Activated CD4-positive, alpha-beta T cell treated with anti-CD3 and anti-CD28 coated beads, Interleukin-2, Interleukin-4, amounts not matched to agents 100 ng/mL and 50 ng/mL, durations not matched to agents 16 hours and 8 hours (primary cell): ENCODE results near the gene TCL1B.
A peak's percentile ranks its signal among the peaks of the same experiment; 100 is the strongest.

ENCODE experiments used
- DNase-seq: peaks from one replicate; pipeline ENCODE4 v3.0.0-alpha.2; 2020; ENCODE audit warnings: low spot score

Gene TCL1B

DNA sequence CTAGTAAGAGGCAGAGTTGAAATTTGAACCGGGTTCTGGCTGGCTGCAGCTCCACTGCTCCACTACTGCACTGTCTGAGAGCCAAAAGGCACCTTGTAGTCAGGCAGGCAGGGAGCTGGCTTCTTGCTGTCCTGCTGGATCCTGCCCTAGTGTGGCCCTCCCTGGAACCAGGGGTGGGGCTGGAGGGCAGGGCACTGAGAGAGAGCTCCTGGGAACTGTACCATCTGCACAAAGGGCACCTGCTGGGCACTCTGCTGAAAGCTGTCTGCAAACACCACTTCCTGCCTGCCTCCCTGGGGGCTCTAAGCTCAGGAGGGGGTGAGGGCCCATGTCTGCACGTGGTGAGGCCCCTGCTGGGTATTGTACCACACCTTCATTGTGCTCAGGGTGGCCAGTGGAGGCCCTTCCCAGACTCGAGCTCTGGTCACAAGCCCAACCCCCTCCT is 19.0 kb upstream of the TCL1B start:
- no peak for DNase-seq

DNA sequence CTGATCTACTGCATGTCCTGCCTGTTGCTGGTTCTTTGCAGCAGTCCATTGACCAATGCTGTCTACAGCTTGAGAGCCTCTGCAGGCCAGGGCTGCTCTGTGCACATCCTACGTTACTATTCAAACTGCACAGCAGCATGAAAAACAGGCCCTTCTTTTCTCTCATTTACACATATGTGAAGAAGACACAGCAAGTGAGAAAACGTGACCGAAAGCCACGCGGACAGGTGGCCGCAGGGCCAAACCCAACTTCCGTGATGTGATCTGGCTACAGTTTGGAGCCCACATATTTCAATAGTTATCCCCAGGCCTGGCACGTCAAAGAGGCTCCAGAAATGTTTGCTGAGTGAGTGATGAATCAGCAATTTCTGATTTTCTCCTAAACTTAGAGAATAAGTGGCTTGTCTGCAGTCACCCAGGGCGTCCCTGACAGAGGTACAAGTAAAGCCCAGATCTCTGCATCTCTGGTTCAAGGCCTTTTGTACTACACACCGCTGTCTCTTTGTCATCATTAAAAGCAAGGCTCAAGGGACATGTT is 17.9 kb upstream of the TCL1B start:
- DNase-seq, result no peak

DNA sequence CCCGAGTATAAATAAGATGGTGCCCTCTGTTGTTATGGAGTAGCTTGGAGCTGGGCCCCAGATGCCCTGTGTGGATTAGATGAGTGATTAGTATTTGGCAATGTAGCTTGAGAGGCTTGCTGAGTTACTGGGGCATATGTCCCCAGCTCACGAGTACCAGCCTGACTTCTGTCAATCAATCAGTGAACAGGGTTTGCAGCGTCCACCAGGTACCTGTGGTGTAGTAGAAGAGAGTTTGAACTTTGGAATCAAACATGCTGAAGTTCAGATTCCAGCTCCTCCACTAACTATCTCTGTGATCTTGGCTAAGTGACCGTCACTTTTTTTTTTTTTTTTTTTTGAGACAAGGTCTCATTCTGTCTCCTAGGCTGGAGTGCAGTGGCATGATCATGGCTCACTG is 11.6 kb upstream of the TCL1B start:
- DNase-seq, result no peak

DNA sequence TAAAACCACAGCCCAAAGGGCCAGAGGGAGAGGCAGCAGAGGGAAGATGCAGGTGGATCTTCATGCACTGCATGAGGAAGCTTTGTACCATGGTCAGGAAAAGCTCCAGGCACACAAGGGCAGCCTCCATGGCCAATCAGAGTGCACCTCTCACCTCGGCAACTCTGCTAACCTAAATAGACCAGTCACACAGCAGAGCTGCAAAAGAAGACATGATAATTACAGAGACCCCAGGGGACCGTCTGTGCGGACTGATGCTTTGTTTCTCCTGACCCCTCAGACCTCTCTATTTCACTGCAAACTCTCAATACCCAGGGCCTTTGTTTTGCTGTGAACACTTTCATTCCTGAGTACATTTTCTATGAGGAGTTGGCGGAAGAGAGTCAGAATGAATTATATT is 10.7 kb upstream of the TCL1B start:
- DNase-seq, result no peak

DNA sequence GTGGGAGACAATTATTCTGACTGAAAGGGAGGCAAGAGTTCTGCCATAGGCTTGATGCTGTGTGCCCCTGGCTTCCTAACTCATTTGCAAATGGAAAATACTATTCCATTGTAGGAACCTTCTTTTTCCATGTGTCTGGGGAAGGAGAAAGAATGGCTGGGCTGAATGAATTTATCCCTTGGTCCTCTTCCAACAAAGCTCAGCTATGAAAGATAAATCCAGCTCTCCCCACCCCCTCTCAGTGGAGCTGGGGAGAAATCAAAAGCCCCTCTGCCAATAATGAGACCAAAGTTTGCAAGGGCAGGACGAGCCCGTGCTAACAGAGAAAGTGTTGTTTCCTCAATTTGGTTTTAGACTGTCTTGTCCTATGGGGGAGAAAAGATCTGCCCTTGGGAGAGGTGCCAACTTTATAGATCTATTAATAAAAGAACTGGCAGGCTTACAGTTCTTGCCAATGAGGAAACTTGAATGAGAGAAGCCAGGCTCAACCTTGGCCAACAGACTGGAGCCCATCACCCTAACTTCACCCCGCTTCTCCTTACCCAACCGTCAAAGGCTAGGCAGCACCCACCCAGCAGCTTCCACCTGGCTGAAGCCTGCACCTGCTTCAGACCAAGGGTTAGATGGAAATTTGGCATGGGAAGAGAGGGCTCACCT is 8.9 kb upstream of the TCL1B start:
- no peak for DNase-seq

DNA sequence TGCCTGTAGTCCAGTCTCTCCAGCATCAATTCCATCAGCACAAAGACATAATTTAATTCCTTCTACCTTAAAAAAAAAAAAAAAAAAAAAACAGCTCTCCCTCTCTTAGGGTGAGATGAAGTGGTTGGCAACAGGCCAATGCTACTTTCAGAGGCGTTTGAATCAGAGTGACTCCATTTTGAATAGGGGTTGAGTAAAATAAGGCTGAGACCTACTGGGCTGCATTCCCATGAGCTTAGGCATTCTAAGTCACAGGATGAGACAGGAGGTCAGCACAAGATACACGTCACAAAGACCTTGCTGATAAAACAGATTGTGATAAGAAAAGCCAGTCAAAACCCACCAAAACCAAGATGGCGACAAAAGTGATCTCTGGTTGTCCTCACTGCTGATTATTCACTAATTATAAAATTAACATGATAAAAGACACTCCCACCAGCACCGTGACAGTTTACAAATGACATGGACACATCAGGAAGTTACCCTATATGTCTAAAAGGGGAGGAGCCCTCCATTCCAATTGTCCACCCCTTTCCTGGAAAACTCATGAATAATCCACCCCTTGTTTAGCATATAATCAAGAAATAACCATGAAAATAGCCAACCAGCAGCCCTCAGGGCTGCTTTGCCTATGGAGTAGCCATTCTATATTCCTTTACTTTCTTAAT is 6.9 kb upstream of the TCL1B start:
- DNase-seq, result no peak

DNA sequence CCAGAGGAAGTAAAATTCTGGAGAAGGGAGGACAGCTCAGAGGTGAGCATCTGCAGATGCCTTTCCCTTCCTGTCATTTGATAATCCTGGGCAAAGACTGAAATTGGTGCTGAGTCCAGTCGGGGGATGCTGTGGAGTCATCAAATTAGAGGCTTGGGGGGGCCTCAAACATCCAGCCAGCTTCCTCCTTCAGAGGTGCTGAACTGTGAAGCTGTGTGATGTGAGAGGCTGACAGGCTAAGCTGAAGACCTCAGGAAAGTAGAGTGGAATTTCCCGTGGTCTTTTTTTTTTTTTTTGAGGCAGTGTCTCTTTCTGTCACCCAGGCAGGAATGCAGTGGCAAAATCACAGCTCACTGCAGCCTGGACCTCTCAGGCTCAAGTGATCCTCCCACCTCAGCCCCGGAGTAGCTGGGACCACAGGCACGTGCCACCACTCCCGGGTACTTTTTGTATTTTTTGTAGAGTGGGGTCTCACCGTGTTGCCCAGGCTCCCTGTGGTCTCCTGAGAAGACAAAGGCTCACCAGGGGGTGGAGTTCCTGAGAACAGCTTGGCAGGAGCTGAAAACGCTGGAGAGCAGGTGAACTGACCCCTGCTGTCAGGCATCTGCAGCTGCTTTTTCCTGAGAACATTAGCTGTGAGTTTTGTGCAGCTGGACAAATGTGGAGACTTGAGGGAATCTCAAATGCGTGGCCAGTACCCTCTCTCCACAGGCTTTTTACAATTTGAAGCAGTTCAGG is 6.1 kb upstream of the TCL1B start:
- DNase-seq, result no peak

DNA sequence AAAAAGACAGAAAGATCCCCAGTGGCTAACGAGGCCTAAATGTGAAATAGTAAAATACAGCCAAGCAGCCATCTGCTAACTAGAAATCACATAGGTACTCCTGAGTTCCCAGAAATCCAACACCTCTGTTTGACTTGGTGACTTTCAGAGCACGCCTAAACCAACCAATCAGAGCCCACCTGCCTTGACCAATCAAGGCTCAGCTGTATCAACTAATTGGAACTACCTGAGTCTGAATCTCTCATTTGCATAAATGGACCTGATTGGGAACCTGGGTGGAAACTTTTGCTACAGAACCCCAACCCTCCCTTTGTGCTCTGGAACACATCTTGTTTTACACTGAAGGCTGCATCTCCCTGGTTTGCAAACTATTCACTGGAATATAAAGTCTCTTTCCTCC is 5.1 kb upstream of the TCL1B start:
- DNase-seq, result no peak

DNA sequence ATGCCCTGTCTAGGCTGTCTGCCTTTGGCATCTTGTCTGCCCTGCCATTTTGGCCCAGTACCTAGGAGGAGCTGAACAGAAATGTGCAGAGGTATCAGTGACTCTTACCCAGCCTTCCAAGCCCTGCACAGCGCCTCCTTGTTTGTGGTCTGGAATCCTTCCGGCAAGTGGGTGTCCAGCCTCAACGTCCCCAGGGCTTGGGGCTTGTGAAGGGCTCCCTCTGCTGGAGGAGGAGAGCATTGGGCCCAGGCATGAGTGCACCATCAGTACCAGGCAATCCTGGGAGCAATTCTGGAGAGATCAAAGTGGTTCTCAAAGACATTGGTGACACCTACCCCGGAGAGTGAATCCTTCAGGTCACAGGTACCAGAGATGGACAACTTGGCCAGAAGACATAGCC is 2.4 kb upstream of the TCL1B start:
- peak; percentile 21 for DNase-seq

DNA sequence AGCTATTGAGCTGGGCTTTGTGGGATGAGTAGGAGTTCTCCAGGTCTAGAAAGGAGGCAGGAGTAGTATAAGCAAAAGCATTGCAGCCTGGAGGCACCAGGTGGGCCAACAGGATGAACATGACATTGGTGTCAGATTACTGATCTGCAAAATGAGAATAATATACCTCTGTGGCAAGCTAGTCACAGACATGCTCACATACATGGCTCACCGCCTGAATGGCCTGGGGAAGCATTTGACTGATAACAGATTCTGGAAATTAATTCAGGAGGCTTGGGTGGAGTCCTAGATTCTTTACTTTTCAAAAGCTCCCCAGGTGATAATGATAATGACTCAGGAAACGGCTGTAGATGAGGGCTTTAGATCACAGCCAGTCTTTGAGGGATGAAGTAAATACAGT is 709 bp downstream of the TCL1B start:
- DNase-seq, result no peak

DNA sequence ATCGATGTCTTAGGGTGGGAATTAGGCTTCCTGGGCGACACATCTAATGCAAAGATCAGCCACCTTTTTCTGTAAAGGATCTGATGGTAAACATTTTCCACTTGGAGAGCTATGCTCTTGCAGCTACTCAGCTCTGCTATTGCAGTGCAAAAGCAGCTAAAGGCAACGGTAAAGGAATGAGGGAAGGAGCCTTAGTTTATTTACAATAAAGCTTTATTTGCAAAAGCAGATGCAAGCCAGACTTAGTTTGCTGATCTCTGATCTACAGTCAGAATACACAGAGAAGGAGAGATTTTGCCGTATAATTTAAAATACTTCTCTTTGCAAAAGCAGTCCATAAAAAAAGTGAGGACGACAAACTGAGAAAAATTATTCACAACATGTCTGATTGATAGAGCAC is 3.2 kb downstream of the TCL1B start:
- no peak for DNase-seq

DNA sequence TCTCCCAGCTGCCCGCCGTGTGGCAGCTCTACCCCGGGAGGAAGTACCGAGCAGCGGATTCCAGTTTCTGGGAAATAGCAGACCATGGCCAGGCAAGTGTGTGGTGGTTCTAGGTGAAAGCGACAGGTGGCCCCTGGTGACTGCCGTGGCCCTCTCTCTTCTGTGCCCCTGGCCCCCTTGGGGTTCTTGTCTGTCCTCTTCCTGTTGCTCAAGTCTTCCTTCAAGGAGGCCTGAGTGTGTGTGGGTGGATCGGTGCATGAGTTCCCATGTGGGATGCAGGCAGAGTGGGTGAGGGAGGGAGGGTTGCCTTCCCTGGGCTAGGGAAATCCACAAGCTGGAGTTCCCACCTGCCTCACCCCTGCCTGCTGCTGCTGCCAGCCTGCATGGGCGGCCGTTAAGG is 4.6 kb downstream of the TCL1B start:
- DNase-seq, result no peak

DNA sequence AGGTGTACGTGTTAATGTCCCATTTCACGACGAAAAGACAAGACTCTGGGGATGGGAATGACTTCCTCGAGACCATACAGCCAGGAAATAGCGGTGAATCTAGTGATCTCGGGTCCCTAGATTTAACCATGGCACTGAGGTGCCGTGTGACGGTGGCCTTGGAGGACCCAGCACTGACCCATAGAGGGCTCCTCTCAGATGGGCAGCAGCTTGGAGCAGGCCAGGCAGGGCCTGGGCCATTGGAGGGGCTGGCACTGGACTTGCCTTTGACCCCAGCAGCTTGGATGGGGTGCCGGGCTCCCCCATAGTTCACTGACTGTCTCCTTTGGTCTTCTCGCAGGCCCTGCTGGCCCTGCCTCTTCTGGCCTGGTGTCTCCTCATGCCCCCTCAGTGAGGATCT is 5.4 kb downstream of the TCL1B start:
- no peak for DNase-seq

DNA sequence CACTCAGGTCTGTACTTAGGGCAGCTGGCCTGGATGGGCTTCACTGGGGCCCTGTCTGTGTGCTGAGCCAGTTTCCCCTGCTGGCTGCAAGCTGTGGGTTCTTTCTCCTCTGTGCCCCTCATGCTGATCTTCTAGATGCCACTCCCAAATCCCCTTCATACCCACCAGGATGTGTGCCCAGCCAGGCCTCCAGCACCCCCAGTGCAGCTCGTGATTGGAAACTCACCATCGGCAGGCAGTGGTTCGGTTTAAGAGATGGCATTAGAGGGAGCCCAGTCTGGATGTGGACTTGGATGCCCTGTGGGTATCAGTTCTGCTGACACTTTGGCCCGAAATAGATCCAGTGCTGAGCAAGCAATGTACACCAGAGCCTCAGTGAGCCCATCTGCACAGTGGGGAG is 5.9 kb downstream of the TCL1B start:
- no peak for DNase-seq

DNA sequence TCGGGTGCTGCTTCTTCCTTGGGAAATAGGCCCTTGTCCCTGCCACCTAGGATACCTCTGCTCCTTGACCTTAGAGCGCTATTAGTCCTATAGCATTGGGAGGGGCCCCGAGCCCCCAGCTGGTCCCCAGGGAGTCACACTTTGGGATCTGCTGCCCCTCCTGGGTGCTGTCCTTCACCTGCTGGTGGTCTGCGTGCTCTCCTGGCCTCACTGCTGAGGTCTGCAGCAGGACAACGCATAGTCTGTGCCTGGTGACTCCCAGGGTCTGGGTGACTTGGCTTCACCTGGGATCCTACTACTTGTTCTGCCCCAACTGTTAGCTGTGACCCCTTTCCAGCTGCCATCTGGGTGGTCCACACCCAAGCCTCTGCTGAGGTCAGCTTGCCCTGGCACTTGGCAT is 8.8 kb downstream of the TCL1B start:
- DNase-seq, result no peak

DNA sequence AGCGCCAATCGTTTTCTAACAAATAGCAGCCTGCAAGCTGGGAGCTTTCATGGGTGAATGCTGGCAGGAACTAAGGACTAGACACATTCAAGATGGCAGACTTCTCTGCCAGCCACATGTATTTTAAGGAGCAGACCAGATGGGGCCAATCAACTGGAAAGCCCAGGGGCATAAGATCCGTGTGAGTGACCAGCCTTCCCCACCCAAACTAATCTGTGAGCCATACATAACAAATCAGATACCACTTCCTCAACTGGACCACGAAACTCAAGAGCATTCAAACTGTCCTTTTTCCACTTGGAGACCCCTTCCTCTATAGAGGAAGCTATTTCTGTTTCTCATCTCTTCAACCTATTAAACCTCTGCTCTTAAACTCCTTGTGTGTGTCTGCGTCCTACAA is 9.7 kb downstream of the TCL1B start:
- no peak for DNase-seq

DNA sequence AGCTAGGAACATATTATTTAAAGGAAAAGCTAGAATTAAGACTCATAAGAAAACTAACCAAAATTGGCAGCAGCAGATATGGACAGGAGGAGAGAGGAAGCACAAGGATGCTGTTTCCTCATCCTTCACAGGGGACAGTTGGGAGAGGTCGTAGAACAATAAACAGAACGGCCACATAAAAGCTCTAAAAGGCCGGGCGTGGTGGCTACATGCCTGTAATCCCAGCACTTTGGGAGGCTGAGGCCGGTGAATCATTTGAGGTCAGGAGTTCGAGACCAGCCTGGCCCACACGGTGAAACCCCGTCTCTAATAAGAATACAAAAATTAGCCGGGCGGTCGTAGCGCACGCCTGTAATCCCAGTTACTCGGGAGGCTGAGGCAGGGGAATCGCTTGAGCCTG is 10.5 kb downstream of the TCL1B start:
- DNase-seq, result no peak

DNA sequence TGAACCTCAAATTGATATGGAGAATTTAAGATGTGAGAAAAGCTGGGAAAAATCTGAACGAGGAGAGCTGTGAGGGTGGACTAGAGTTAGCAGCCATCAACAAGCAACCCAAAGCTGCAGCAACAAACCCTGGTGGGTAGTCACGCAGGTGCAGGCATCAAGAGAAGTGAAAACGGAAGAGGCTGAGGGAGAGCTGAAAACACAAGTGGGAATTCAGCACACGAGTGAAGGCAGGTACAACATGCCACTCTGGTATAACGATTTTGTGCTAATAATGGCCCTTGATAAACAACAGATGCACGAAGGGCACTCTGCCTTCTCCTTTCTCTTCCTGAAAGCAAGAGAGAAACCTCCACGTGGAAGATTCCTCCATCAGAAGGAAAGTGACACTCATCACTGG is 11.5 kb downstream of the TCL1B start:
- no peak for DNase-seq

DNA sequence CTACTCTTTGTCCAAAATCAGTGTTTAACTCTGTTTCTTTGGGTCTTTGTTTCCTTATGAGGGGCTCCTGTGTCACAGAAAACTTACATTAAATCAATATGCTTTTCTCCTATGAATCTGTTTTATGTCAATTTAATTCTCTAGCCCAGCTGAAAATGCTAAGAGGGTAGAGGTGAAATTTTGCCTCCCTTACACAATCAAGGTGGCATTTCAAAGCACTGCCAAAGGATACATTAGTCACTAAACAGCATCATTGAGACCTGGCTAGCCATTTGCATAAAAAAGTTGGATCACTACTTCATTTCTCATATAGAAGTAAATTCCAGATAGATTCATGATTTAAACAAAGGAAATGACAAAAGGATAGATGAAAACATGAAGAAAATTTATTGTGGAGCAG is 12.1 kb downstream of the TCL1B start:
- no peak for DNase-seq

DNA sequence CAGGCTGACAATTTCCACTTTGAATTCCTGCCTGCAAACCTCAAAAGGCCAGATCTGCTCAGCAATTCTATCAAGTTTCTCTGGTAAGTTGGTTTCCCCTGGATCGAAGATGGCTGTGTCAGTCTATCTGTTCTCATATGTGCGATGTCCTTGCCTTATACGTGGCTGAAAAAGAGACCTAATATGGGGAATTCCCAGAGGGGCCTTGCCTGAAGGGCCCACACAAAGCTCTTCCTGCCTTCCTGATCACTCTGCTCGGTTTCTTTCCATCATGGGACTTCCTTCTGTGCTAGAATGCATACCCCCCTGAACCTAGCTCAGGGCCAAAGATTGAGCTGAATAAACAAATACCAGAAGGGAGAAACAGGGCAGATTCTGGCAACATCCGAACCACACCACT is 13.2 kb downstream of the TCL1B start:
- no peak for DNase-seq

DNA sequence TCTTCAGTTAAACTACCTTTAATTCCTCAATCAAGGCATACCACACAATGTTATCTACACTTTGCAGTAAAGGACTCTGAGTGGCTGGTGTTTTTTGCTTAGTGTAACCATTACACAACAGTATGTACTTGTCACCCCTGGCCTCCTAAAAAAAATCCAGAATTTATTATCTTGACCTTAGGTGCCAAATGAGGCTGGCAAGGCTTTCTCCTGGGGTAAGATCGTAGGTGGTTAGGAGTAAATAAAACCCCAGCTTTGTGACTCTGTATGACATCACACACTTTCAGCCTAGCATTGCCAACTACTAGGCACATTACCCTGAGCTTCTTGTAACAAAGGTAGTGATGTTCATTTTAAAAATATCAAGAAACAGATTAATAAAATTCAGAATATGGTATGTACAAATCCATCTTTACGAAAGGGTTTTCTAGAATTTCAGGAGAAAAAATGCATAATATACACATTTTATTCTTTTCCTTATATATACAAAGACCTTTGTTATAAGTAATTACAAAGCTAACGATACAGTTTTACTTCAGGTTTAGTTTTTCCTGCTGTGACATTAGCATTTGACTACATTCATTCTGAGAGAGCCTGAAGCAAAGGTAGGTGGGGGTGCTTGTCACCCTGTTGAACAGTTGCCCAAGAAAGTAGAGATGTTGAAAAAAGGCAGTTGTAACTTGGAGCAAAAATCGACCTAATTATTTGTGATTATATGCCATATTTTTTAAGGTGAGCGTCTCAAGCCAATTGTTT is 14.2 kb downstream of the TCL1B start:
- no peak for DNase-seq

DNA sequence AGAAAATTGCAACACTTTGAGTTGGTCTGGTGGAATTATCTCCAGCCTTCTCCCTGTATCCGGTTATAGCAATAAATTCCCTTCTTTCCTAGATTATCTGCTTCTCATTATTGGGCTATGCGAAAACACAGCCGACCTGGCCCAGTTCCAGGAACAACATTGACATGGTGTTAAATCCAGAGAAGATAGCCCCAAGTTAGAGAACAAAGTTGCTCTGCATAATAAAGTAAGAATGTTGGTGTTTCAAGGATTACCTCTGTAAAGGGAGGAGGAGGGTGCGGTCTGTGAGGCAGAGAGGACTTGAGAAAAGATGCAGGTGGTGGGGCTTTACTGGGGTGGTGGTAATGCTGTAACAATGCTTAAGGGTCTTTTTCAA is 15.6 kb downstream of the TCL1B start:
- DNase-seq, result no peak

DNA sequence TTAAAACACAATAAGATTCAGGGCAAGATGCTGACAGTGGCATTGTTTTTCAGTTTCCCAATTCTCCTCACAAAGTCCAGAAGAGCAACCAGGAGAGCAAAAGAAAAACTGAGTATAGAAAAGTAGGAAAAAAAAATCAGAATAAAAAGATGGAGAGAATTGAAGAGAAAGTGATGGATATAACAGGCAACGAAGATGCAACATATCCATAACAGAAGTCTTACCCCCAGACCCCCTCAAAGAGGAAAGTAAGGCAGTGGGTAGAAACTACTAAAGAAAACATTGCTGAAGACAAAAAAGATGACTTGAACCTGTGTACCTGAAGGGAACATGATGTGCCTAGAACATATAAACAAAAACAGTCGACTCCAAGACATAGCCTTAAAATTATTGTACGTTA is 17.1 kb downstream of the TCL1B start:
- DNase-seq, result no peak
